GM12878 (cell line): Measurements from ENCODE around the gene GIMAP4. TPM values are rescaled to one million over a fixed set of nuclear protein-coding genes. Genes with fewer than 3 reads are reported as not detected.

Source experiments
- ATAC-seq: fragments of 200-7000 bp; cut with Tn5 transposase; 3 replicates; pipeline ENCODE4 v1.9.1; 2020; ENCODE audit warnings: mild to moderate bottlenecking, moderate library complexity
- BruUV-seq: library from RNA; stranded (reverse); fragments of 400-500 nt; replicated peaks from 2 replicates; lab custom pipeline; 2021; lab: Mats Ljungman, UMichigan
- CTCF ChIA-PET: fragments of 300-600 bp; sonication (Branson Sonifier 250); formaldehyde crosslinking; extraction: SDS; loops from one replicate; lab custom pipeline; 2021; ENCODE audit warnings: inconsistent platforms; lab: Yijun Ruan, JAX
- POLR2A ChIA-PET: fragments of 350-600 bp; formaldehyde crosslinking; extraction: SDS; loops from one replicate; lab custom pipeline; 2021; ENCODE audit warnings: inconsistent platforms; lab: Charles Lee
- RAD21 ChIA-PET: fragments of 300-600 bp; sonication (Branson Sonifier 250); formaldehyde crosslinking; loops from one replicate; lab custom pipeline; 2023; ENCODE audit warnings: antibody characterized with exemption; ENCODE audit not compliant: unreplicated experiment; lab: Charles Lee
- SMC1A ChIA-PET: fragments of 300-600 bp; sonication (Branson Sonifier 250); formaldehyde crosslinking; loops from one replicate; lab custom pipeline; 2023; ENCODE audit not compliant: unreplicated experiment, uncharacterized antibody; lab: Charles Lee
- DNase-seq: peaks from one replicate; pipeline ENCODE4 v3.0.0-alpha.2; 2011; ENCODE audit warnings: low read depth, low spot score
- FAIRE-seq: peaks from 3 replicates; lab custom pipeline; 2011; peaks lifted over from hg19 to GRCh38; lab: Jason Lieb, UNC
- H2AFZ ChIP-seq: 2 replicates; pipeline ENCODE4 v1.6.0; 2011; ENCODE audit warnings: low read depth, low read length, control low read depth; ENCODE audit not compliant: control insufficient read depth
- H3K27ac ChIP-seq: 2 replicates; pipeline ENCODE4 v1.5.1; 2011; ENCODE audit warnings: control low read depth; ENCODE audit not compliant: control insufficient read depth, insufficient read depth
- H3K27me3 ChIP-seq, 2 experiments: replicated peaks in 1 of 2; 2 replicates each; pipeline versions ENCODE4 v1.6.0 to v1.6.1; 2011; ENCODE audit warnings: low read length in 1 of 2; ENCODE audit not compliant: control insufficient read depth in 2 of 2, insufficient read depth in 2 of 2
- H3K36me3 ChIP-seq, 2 experiments: 2 replicates each; pipeline ENCODE4 v1.5.1; 2011; ENCODE audit warnings: low read length in 1 of 2; ENCODE audit not compliant: control insufficient read depth in 2 of 2, insufficient read depth in 2 of 2
- H3K4me1 ChIP-seq: 2 replicates; pipeline ENCODE4 v1.6.1; 2011; ENCODE audit warnings: mild to moderate bottlenecking, low read length, moderate library complexity, mixed read lengths; ENCODE audit not compliant: control insufficient read depth, insufficient read depth
- H3K4me2 ChIP-seq: 2 replicates; pipeline ENCODE4 v1.6.0; 2011; ENCODE audit warnings: control low read depth; ENCODE audit not compliant: control insufficient read depth, insufficient read depth
- H3K4me3 ChIP-seq: fragments of 200-600 bp; sonication (generic); 2 replicates; pipeline ENCODE4 v1.5.1; 2016
- H3K79me2 ChIP-seq: 2 replicates; pipeline ENCODE4 v1.6.0; 2011; ENCODE audit warnings: low read length; ENCODE audit not compliant: control insufficient read depth, insufficient read depth
- H3K9ac ChIP-seq: 2 replicates; pipeline ENCODE4 v1.8.0; 2011; ENCODE audit warnings: low read length, control low read depth, mixed read lengths; ENCODE audit not compliant: control insufficient read depth, insufficient read depth
- H3K9me3 ChIP-seq: replicated peaks from 3 replicates; pipeline ENCODE4 v1.5.1; 2011; ENCODE audit warnings: mild to moderate bottlenecking, low read length; ENCODE audit not compliant: control insufficient read depth, insufficient read depth
- H4K20me1 ChIP-seq: 2 replicates; pipeline ENCODE4 v1.6.0; 2011; ENCODE audit not compliant: control insufficient read depth, insufficient read depth
- CREB1 ChIP-seq: IDR thresholded peaks from 2 replicates; pipeline ENCODE4 v1.6.1; 2012; ENCODE audit warnings: low read depth, mild to moderate bottlenecking, inconsistent platforms
- DPF2 ChIP-seq: fragments of 450-650 bp; IDR thresholded peaks from 2 replicates; pipeline ENCODE4 v1.6.1; 2017; ENCODE audit warnings: mild to moderate bottlenecking
- IKZF1 ChIP-seq: fragments of 450-650 bp; conservative IDR thresholded peaks from 2 replicates; pipeline ENCODE4 v1.6.1; 2017; ENCODE audit warnings: antibody characterized with exemption, mild to moderate bottlenecking
- IKZF2 ChIP-seq, 2 experiments: fragments of 450-650 bp; IDR thresholded peaks; 2 replicates each; pipeline ENCODE4 v1.6.1; 2017; ENCODE audit warnings: mild to moderate bottlenecking in 2 of 2, moderate library complexity in 2 of 2
- IRF4 ChIP-seq: IDR thresholded peaks from 2 replicates; pipeline ENCODE4 v1.6.1; 2011; ENCODE audit warnings: low read depth, low read length
- NR2C1 ChIP-seq: fragments of 450-650 bp; IDR thresholded peaks from 2 replicates; pipeline ENCODE4 v1.6.1; 2017; ENCODE audit warnings: antibody characterized with exemption, mild to moderate bottlenecking, moderate library complexity
- PAX5 ChIP-seq: IDR thresholded peaks from 2 replicates; pipeline ENCODE4 v1.6.1; 2011; ENCODE audit warnings: low read depth, low read length, borderline replicate concordance
- PAX8 ChIP-seq: fragments of 450-650 bp; IDR thresholded peaks from 2 replicates; pipeline ENCODE4 v1.6.1; 2017; ENCODE audit warnings: mild to moderate bottlenecking, moderate library complexity
- SMAD1 ChIP-seq: fragments of 450-650 bp; IDR thresholded peaks from 2 replicates; pipeline ENCODE4 v1.6.1; 2018; ENCODE audit warnings: mild to moderate bottlenecking, low read depth; ENCODE audit not compliant: partially characterized antibody
- STAT1 ChIP-seq: fragments of 450-650 bp; conservative IDR thresholded peaks from 2 replicates; pipeline ENCODE4 v1.6.1; 2014; ENCODE audit warnings: antibody characterized with exemption, mild to moderate bottlenecking
- TCF3 ChIP-seq: IDR thresholded peaks from 2 replicates; pipeline ENCODE4 v1.6.1; 2012; ENCODE audit warnings: low read depth, mild to moderate bottlenecking, low read length, borderline replicate concordance; ENCODE audit not compliant: insufficient read depth
- WGBS: methylation state at CpG from one replicate; pipeline ENCODE4 v1.1.6; 2016; ENCODE audit warnings: low lambda C conversion rate; ENCODE audit not compliant: insufficient replicate concordance, insufficient coverage; ENCODE audit errors: missing lambda C conversion rate; 5-methylcytosine and 5-hydroxymethylcytosine counted together
- in situ Hi-C: fragments of 300-500 bp; cut with MboI; formaldehyde crosslinking; loops from 9 replicates; pipeline ENCODE4 v1.14.3; 2018; ENCODE audit warnings: mixed read lengths
- intact Hi-C: fragments of 100-400 bp; cut with micrococcal nuclease; formaldehyde crosslinking; loops from one replicate; pipeline ENCODE4 v1.14.2; 2022; ENCODE audit not compliant: unreplicated experiment
- polyA plus RNA-seq, 11 experiments: library from polyadenylated mRNA; depleted of rRNA in 4 of 11; unstranded in 6 of 11; stranded (reverse) in 5 of 11; fragments of >200 nt; fragmentation: Nextera tagmentation in 4 of 11; fragmentation: Illumina TruSeq in 1 of 11; extraction: Ambion mirVana in 4 of 11; extraction: Trizol in 1 of 11; gene quantifications; 1 replicate in 1 of 11; 2 replicates in 10 of 11; pipeline versions ENCODE4 v1.2.1 to v1.2.3, GENCODE V29; 2011 to 2016; ENCODE audit warnings: inconsistent platforms in 2 of 11, missing spikeins in 2 of 11, low read depth in 1 of 11
- total RNA-seq, 4 experiments: library from RNA; depleted of rRNA in 3 of 4; stranded (reverse); fragments of >200 nt in 3 of 4; fragmentation: Illumina TruSeq in 1 of 4; extraction: Trizol in 1 of 4; gene quantifications; 2 replicates each; pipeline versions ENCODE4 v1.2.1 to v1.2.3, GENCODE V29; 2013 to 2021
- TF ChIP-seq, protein P1 (sequence below): fragments of 450-650 bp; IDR thresholded peaks from 2 replicates; pipeline ENCODE4 v1.6.1; 2018; ENCODE audit warnings: mild to moderate bottlenecking, low read depth, moderate library complexity; ENCODE audit not compliant: partially characterized antibody
- TF ChIP-seq, protein P2 (sequence below): fragments of 450-650 bp; IDR thresholded peaks from 2 replicates; pipeline ENCODE4 v1.6.1; 2016; ENCODE audit warnings: mild to moderate bottlenecking, moderate library complexity, borderline replicate concordance
- TF ChIP-seq, protein P3 (sequence below): IDR thresholded peaks from 2 replicates; pipeline ENCODE4 v1.6.1; 2012; ENCODE audit warnings: low read depth, low read length, improper control_type of control experiment
- TF ChIP-seq, protein P4 (sequence below): IDR thresholded peaks from 2 replicates; pipeline ENCODE4 v1.6.1; 2012; ENCODE audit warnings: low read depth, low read length, improper control_type of control experiment

Gene GIMAP4
- total and polyA plus RNA-seq, 10 of the 15 experiments (the other 5 are each of a cell fraction or from before 2014, with no cell fraction given): 0.06 to 1.5 (median 0.32) TPM; not detected in 1

DNA sequence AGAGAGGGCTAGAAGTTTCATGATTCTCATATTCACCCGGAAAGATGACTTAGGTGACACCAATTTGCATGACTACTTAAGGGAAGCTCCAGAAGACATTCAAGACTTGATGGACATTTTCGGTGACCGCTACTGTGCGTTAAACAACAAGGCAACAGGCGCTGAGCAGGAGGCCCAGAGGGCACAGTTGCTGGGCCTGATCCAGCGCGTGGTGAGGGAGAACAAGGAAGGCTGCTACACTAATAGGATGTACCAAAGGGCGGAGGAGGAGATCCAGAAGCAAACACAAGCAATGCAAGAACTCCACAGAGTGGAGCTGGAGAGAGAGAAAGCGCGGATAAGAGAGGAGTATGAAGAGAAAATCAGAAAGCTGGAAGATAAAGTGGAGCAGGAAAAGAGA is 5.3 kb downstream of the GIMAP4 start:
- no peak for FAIRE-seq
- 79% methylated on average over 10 of the region's 10 CpGs for WGBS

More for the DNA sequence above, 5.3 kb downstream of the GIMAP4 start:
- DNase-seq (no peak), ATAC-seq (no peak)
- ChIA-PET RAD21 (no interaction called here), POLR2A (no interaction called here), SMC1A (no interaction called here), CTCF (no interaction called here)
- H3K9ac ChIP-seq: no peak overlapping the region
- no peaks in the 10 kb centered on the region for H3K27me3 ChIP-seq
- no peak overlapping the region for H3K4me2 ChIP-seq
- H3K27ac ChIP-seq: no peak overlapping the region
- no peak overlapping the region for H3K4me3 ChIP-seq
- BruUV-seq: no TSS peak
- no peaks in the 10 kb centered on the region for H3K4me1 ChIP-seq
- in situ Hi-C loops (no loop called here), intact Hi-C loops (no loop called here)
- no peak overlapping the region for H2AFZ ChIP-seq
- H3K79me2 ChIP-seq: no peaks in the 10 kb centered on the region; the same call in 1 of the 2 replicates
- no peak for TF ChIP-seq SMAD1
- no peak for TF ChIP-seq IRF4
- TF ChIP-seq, protein P1, sequence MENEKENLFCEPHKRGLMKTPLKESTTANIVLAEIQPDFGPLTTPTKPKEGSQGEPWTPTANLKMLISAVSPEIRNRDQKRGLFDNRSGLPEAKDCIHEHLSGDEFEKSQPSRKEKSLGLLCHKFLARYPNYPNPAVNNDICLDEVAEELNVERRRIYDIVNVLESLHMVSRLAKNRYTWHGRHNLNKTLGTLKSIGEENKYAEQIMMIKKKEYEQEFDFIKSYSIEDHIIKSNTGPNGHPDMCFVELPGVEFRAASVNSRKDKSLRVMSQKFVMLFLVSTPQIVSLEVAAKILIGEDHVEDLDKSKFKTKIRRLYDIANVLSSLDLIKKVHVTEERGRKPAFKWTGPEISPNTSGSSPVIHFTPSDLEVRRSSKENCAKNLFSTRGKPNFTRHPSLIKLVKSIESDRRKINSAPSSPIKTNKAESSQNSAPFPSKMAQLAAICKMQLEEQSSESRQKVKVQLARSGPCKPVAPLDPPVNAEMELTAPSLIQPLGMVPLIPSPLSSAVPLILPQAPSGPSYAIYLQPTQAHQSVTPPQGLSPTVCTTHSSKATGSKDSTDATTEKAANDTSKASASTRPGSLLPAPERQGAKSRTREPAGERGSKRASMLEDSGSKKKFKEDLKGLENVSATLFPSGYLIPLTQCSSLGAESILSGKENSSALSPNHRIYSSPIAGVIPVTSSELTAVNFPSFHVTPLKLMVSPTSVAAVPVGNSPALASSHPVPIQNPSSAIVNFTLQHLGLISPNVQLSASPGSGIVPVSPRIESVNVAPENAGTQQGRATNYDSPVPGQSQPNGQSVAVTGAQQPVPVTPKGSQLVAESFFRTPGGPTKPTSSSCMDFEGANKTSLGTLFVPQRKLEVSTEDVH: no peak
- TF ChIP-seq DPF2: no peak
- TF ChIP-seq, protein P2, sequence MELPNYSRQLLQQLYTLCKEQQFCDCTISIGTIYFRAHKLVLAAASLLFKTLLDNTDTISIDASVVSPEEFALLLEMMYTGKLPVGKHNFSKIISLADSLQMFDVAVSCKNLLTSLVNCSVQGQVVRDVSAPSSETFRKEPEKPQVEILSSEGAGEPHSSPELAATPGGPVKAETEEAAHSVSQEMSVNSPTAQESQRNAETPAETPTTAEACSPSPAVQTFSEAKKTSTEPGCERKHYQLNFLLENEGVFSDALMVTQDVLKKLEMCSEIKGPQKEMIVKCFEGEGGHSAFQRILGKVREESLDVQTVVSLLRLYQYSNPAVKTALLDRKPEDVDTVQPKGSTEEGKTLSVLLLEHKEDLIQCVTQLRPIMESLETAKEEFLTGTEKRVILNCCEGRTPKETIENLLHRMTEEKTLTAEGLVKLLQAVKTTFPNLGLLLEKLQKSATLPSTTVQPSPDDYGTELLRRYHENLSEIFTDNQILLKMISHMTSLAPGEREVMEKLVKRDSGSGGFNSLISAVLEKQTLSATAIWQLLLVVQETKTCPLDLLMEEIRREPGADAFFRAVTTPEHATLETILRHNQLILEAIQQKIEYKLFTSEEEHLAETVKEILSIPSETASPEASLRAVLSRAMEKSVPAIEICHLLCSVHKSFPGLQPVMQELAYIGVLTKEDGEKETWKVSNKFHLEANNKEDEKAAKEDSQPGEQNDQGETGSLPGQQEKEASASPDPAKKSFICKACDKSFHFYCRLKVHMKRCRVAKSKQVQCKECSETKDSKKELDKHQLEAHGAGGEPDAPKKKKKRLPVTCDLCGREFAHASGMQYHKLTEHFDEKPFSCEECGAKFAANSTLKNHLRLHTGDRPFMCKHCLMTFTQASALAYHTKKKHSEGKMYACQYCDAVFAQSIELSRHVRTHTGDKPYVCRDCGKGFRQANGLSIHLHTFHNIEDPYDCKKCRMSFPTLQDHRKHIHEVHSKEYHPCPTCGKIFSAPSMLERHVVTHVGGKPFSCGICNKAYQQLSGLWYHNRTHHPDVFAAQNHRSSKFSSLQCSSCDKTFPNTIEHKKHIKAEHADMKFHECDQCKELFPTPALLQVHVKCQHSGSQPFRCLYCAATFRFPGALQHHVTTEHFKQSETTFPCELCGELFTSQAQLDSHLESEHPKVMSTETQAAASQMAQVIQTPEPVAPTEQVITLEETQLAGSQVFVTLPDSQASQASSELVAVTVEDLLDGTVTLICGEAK: no peak
- TF ChIP-seq PAX5: no peak
- TF ChIP-seq IKZF2 (IDR thresholded peaks at IDR 0.05): no peak
- TF ChIP-seq NR2C1: no peak
- no peak for TF ChIP-seq TCF3
- no peak for TF ChIP-seq STAT1
- no peak for TF ChIP-seq CREB1
- TF ChIP-seq, protein P3, sequence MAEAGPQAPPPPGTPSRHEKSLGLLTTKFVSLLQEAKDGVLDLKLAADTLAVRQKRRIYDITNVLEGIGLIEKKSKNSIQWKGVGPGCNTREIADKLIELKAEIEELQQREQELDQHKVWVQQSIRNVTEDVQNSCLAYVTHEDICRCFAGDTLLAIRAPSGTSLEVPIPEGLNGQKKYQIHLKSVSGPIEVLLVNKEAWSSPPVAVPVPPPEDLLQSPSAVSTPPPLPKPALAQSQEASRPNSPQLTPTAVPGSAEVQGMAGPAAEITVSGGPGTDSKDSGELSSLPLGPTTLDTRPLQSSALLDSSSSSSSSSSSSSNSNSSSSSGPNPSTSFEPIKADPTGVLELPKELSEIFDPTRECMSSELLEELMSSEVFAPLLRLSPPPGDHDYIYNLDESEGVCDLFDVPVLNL: no peak
- TF ChIP-seq, protein P4, sequence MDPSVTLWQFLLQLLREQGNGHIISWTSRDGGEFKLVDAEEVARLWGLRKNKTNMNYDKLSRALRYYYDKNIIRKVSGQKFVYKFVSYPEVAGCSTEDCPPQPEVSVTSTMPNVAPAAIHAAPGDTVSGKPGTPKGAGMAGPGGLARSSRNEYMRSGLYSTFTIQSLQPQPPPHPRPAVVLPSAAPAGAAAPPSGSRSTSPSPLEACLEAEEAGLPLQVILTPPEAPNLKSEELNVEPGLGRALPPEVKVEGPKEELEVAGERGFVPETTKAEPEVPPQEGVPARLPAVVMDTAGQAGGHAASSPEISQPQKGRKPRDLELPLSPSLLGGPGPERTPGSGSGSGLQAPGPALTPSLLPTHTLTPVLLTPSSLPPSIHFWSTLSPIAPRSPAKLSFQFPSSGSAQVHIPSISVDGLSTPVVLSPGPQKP: no peak
- no peak for TF ChIP-seq PAX8
- TF ChIP-seq IKZF1: no peak
- H3K9me3 ChIP-seq: peaks cover 2% of the 10 kb centered on the region; the same call in 2 of the 3 replicates
- no peaks in the 10 kb centered on the region for H3K36me3 ChIP-seq
- H4K20me1 ChIP-seq: no peaks in the 10 kb centered on the region
